ENCODE data around the gene APRT.
A peak's percentile ranks its signal among the peaks of the same experiment; 100 is the strongest.

The APRT gene

DNA sequence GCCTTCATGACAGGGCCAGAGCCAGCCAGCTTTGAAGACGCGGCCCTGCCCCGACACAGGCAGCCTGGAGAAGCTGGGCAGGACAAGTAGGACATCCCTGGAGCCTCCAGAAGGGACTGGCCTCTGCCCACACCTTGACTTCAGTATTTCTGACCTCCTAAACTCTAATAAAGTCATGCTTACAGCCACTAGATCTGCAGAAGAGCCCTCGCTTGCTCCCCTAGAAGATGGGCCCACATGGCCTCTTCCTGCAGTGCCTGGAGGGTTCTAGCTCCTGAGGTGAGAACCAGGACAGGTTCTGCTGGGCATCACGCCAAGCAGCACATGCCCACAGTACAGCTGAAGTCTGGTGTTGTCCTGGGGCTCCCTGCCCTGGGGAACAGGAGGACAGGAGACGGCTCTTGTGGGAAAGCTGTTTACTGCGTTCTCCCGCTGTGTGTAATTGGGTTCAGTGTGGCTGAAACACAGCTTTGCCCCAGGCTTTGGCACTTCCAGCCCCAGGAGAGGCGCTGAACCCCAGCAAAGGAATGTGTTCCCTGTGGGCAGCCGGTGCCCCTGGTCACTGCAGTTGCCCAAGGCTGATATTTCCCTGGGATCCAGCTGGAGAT, 2.6 kb downstream of the APRT start:
- H3K27me3 ChIP-seq (ENCODE audit: insufficient read depth, poor library complexity, severe bottlenecking): no peaks in the 10 kb centered on the region
- TF ChIP-seq SPI1 (IDR thresholded peaks at IDR 0.05; ENCODE audit: borderline replicate concordance, low read depth) (no peak), POLR2AphosphoS5 (IDR thresholded peaks at IDR 0.05; ENCODE audit: low read depth) (peak; percentile 60)
- peak in 1 of 2 experiments; percentile 35 for DNase-seq (ENCODE audit: low read depth in 1 of 2, low spot score in 1 of 2)
- H3K4me3 ChIP-seq (replicated peaks; ENCODE audit: insufficient read depth, low read length): no peak overlapping the region
- H3K27ac ChIP-seq (replicated peaks): peak overlapping the region; percentile 30; the same call in 1 of the 2 replicates

DNA sequence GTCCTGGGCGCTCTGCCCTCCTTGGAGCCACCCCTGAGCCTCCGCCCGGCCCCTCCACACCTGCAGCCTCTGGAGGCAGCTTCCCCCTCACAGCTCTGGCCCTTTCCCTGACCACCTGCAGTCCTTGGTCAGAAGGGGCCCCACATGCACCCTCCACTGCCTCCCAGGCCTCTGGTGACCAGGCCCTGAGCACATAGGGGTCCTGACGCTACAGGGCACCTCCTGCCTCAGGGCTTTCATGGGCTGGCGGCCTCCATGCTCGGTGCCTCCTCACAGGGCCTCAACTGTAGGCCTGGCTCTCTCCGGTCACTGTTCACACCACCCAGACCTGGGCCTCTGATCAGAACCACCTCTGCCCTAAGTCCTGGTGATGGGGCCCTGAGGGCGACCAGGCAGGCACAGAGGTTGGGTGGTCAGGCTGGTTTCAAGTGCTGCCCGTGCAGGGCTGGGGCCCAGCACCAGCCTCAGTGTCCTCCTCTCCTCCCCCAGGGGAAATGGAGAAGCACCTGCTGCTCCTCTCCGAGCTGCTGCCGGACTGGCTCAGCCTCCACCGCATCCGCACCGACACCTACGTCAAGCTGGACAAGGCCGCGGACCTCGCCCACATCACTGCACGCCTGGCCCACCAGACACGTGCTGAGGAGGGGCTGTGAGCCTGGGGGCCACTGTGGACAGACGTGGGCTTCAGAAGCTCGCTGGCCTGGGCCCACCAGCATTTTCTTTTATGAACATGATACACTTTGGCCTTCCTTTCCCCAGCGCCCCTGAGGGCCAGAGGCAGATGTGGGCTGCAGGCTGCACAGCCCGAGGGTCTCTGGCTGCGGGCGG, 3.9 kb downstream of the APRT start:
- Histone ChIP-seq H3K27me3 (ENCODE audit: insufficient read depth, poor library complexity, severe bottlenecking) (no peaks in the 10 kb centered on the region), H3K4me3 (replicated peaks; ENCODE audit: insufficient read depth, low read length) (no peak overlapping the region), H3K27ac (replicated peaks) (no peak overlapping the region)
- no peak for DNase-seq (ENCODE audit: low read depth in 1 of 2, low spot score in 1 of 2)
- TF ChIP-seq POLR2AphosphoS5 (IDR thresholded peaks at IDR 0.05; ENCODE audit: low read depth) (no peak; the same call in 1 of the 2 replicates), GABPA (IDR thresholded peaks at IDR 0.05; ENCODE audit: low read depth) (no peak), SPI1 (IDR thresholded peaks at IDR 0.05; ENCODE audit: borderline replicate concordance, low read depth) (no peak)
- TF ChIP-seq, protein P1, sequence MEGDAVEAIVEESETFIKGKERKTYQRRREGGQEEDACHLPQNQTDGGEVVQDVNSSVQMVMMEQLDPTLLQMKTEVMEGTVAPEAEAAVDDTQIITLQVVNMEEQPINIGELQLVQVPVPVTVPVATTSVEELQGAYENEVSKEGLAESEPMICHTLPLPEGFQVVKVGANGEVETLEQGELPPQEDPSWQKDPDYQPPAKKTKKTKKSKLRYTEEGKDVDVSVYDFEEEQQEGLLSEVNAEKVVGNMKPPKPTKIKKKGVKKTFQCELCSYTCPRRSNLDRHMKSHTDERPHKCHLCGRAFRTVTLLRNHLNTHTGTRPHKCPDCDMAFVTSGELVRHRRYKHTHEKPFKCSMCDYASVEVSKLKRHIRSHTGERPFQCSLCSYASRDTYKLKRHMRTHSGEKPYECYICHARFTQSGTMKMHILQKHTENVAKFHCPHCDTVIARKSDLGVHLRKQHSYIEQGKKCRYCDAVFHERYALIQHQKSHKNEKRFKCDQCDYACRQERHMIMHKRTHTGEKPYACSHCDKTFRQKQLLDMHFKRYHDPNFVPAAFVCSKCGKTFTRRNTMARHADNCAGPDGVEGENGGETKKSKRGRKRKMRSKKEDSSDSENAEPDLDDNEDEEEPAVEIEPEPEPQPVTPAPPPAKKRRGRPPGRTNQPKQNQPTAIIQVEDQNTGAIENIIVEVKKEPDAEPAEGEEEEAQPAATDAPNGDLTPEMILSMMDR (IDR thresholded peaks at IDR 0.05; ENCODE audit: insufficient read depth, low read length): no peak
- TF ChIP-seq, protein P2, sequence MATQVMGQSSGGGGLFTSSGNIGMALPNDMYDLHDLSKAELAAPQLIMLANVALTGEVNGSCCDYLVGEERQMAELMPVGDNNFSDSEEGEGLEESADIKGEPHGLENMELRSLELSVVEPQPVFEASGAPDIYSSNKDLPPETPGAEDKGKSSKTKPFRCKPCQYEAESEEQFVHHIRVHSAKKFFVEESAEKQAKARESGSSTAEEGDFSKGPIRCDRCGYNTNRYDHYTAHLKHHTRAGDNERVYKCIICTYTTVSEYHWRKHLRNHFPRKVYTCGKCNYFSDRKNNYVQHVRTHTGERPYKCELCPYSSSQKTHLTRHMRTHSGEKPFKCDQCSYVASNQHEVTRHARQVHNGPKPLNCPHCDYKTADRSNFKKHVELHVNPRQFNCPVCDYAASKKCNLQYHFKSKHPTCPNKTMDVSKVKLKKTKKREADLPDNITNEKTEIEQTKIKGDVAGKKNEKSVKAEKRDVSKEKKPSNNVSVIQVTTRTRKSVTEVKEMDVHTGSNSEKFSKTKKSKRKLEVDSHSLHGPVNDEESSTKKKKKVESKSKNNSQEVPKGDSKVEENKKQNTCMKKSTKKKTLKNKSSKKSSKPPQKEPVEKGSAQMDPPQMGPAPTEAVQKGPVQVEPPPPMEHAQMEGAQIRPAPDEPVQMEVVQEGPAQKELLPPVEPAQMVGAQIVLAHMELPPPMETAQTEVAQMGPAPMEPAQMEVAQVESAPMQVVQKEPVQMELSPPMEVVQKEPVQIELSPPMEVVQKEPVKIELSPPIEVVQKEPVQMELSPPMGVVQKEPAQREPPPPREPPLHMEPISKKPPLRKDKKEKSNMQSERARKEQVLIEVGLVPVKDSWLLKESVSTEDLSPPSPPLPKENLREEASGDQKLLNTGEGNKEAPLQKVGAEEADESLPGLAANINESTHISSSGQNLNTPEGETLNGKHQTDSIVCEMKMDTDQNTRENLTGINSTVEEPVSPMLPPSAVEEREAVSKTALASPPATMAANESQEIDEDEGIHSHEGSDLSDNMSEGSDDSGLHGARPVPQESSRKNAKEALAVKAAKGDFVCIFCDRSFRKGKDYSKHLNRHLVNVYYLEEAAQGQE (IDR thresholded peaks at IDR 0.05; ENCODE audit: insufficient replicate concordance, low read depth): no peak

DNA sequence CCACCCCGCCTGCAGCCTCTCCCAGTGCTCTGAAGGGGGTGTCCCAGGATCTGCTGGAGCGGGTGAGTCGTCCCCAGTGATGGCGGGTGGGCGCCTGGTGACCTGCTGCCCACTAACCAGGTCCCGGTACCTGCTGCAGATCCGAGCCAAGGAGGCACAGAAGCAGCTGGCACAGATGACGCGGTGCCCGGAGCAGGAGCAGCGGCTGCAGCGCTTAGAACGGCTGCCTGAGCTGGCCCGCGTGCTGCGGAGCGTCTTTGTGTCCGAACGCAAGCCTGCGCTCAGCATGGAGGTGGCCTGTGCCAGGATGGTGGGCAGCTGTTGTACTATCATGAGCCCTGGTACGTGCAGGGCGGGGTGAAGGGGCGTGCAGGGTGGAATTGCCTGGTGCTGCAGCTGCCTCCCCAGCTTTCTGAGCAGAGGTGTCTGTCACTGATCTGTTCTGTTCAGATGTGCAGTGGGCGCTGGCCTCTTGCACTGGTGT, 4.5 kb downstream of the APRT start:
- TF ChIP-seq, protein P1 (IDR thresholded peaks at IDR 0.05; ENCODE audit: insufficient read depth, low read length): no peak
- TF ChIP-seq SPI1 (IDR thresholded peaks at IDR 0.05; ENCODE audit: borderline replicate concordance, low read depth): no peak
- TF ChIP-seq, protein P2 (IDR thresholded peaks at IDR 0.05; ENCODE audit: insufficient replicate concordance, low read depth): no peak
- no peak for TF ChIP-seq POLR2AphosphoS5 (IDR thresholded peaks at IDR 0.05; ENCODE audit: low read depth)
- TF ChIP-seq GABPA (IDR thresholded peaks at IDR 0.05; ENCODE audit: low read depth): no peak
- Histone ChIP-seq H3K4me3 (replicated peaks; ENCODE audit: insufficient read depth, low read length) (no peak overlapping the region), H3K27ac (replicated peaks) (no peak overlapping the region), H3K27me3 (ENCODE audit: insufficient read depth, poor library complexity, severe bottlenecking) (no peaks in the 10 kb centered on the region)
- DNase-seq (ENCODE audit: low read depth in 1 of 2, low spot score in 1 of 2): no peak

DNA sequence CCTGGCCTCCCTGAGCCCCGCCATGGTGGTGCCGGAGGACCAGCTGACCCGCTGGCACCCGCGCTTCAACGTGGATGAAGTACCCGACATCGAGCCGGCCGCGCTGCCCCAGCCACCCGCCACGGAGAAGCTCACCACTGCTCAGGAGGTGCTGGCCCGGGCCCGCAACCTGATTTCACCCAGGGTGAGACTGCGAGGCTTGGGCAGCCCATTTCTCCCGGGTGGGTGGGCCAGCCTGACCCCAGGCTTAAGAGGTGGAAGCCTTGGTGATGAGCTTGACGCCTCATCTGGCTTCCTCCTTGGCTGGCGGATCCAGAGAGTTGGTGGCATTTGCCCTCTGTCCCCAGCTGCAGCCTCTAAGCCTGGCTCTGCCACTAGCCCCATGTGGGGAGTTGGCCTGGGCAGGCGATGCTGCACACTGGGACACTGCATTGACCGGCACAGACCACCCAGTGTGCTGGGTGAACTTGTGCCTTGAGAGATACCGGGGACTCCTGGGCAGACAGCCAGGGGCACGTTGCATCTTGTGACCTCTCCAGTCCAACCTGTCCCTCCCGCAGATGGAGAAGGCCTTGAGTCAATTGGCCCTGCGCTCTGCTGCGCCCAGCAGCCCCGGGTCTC, 5.1 kb downstream of the APRT start:
- H3K4me3 ChIP-seq (replicated peaks; ENCODE audit: insufficient read depth, low read length): no peak overlapping the region
- no peak overlapping the region for H3K27ac ChIP-seq (replicated peaks)
- no peaks in the 10 kb centered on the region for H3K27me3 ChIP-seq (ENCODE audit: insufficient read depth, poor library complexity, severe bottlenecking)
- TF ChIP-seq, protein P2 (IDR thresholded peaks at IDR 0.05; ENCODE audit: insufficient replicate concordance, low read depth): no peak
- TF ChIP-seq GABPA (IDR thresholded peaks at IDR 0.05; ENCODE audit: low read depth): no peak
- TF ChIP-seq, protein P1 (IDR thresholded peaks at IDR 0.05; ENCODE audit: insufficient read depth, low read length): no peak
- no peak for TF ChIP-seq SPI1 (IDR thresholded peaks at IDR 0.05; ENCODE audit: borderline replicate concordance, low read depth)
- no peak for DNase-seq (ENCODE audit: low read depth in 1 of 2, low spot score in 1 of 2)
